GM12873 (cell line): Measurements from ENCODE around the gene PAPSS1.

Source experiments
- CTCF ChIP-seq: IDR thresholded peaks from 2 replicates; pipeline ENCODE4 v1.5.1; 2012; ENCODE audit warnings: low read depth, mild to moderate bottlenecking, moderate library complexity, low read length, control low read depth; ENCODE audit not compliant: insufficient read depth; ENCODE audit errors: missing control alignments

The PAPSS1 gene

GRCh38 chr4:107740381-107740780 lies 20.3 kb upstream of the PAPSS1 start:
- peak; percentile 31 for TF ChIP-seq CTCF

- TF ChIP-seq CTCF, result no peak
These were observed 17.4 kb upstream of the PAPSS1 start for GRCh38 chr4:107737450-107737849.

GRCh38 chr4:107736924-107737448 lies 17.0 kb upstream of the PAPSS1 start:
- TF ChIP-seq CTCF, result peak; percentile 87

GRCh38 chr4:107736037-107736436 lies 16.0 kb upstream of the PAPSS1 start:
- no peak for TF ChIP-seq CTCF

GRCh38 chr4:107734120-107734519 lies 14.1 kb upstream of the PAPSS1 start:
- TF ChIP-seq CTCF, result peak; percentile 50

GRCh38 chr4:107733431-107733925 lies 13.4 kb upstream of the PAPSS1 start:
- no peak for TF ChIP-seq CTCF

GRCh38 chr4:107725281-107725859 lies 5.3 kb upstream of the PAPSS1 start:
- no peak for TF ChIP-seq CTCF
